GM18499 (cell line): ENCODE measurements around the gene RILPL1.
A peak's percentile ranks its signal among the peaks of the same experiment; 100 is the strongest.
"Not testable (repeated sequence)": the region's sequence is repeated elsewhere in the genome, so short reads cannot be mapped to it uniquely, and the experiment has no call there.

Experiments used
- ATAC-seq: cut with Tn5 transposase; IDR thresholded peaks from one replicate; pipeline ENCODE4 v1.9.1; 2021; ENCODE audit warnings: moderate number of reproducible peaks; ENCODE audit not compliant: insufficient read depth, unreplicated experiment

RILPL1 gene

GRCh38 chr12:123472438-123472849, 61.1 kb downstream of the RILPL1 start:
- ATAC-seq = no peak

GRCh38 chr12:123471374-123472068, 62.0 kb downstream of the RILPL1 start:
- no peak for ATAC-seq

- ATAC-seq = no peak
Observed at GRCh38 chr12:123469978-123470377, 63.5 kb downstream of the RILPL1 start.

- ATAC-seq = no peak
Observed at GRCh38 chr12:123468786-123469185, 64.7 kb downstream of the RILPL1 start.

- no peak for ATAC-seq
Observed at GRCh38 chr12:123465084-123465483, 68.4 kb downstream of the RILPL1 start.

- ATAC-seq = not testable (repeated sequence)
Observed at GRCh38 chr12:123463174-123463573, 70.3 kb downstream of the RILPL1 start.

GRCh38 chr12:123457980-123458779, 75.3 kb downstream of the RILPL1 start, which contains the start of gene SNRNP35:
TSS of gene SNRNP35 (plus strand) at chr12:123458139. CDS start at chr12:123465541, 7,402 bp downstream.
- ATAC-seq = peak; percentile 56

- no peak for ATAC-seq
Observed at GRCh38 chr12:123453165-123453564, 80.4 kb downstream of the RILPL1 start.

- ATAC-seq = not testable (repeated sequence)
Observed at GRCh38 chr12:123452276-123452550, 81.3 kb downstream of the RILPL1 start.

- no peak for ATAC-seq
Observed at GRCh38 chr12:123450636-123451035, 82.9 kb downstream of the RILPL1 start.

GRCh38 chr12:123449856-123450255, 83.7 kb downstream of the RILPL1 start:
- ATAC-seq = no peak

- ATAC-seq = no peak
Observed at GRCh38 chr12:123449249-123449733, 84.2 kb downstream of the RILPL1 start.

- ATAC-seq = no peak
Observed at GRCh38 chr12:123446333-123446713, 87.2 kb downstream of the RILPL1 start.

GRCh38 chr12:123445388-123446332, 87.9 kb downstream of the RILPL1 start:
- ATAC-seq = no peak

GRCh38 chr12:123444092-123445026, 89.2 kb downstream of the RILPL1 start:
- no peak for ATAC-seq

- ATAC-seq = no peak
Observed at GRCh38 chr12:123442774-123443173, 90.7 kb downstream of the RILPL1 start.

- peak; percentile 55 for ATAC-seq
Observed at GRCh38 chr12:123441523-123442164, 91.9 kb downstream of the RILPL1 start.

GRCh38 chr12:123436017-123436964, 97.2 kb downstream of the RILPL1 start, which contains the start of gene RILPL2:
TSS of gene RILPL2 (minus strand) at chr12:123436684. CDS start at chr12:123436420, 264 bp downstream.
- peak; percentile 32 for ATAC-seq
